ENCODE results near the gene ACVR1. TPM values are rescaled to one million over a fixed set of nuclear protein-coding genes. Genes with fewer than 3 reads are reported as not detected.

The ACVR1 gene
- total RNA-seq, 1 experiment from 2014 or later = 1.9 TPM

GRCh38 chr2:157805519-157805918 is 70.6 kb downstream of the ACVR1 start:
- no peak for DNase-seq (ENCODE audit: low spot score)
- in situ Hi-C loops (cut with HindIII; ENCODE audit: low sequenced_read_pairs) = no loop called here

GRCh38 chr2:157804355-157804754 is 71.8 kb downstream of the ACVR1 start:
- in situ Hi-C loops (cut with HindIII; ENCODE audit: low sequenced_read_pairs) = no loop called here

GRCh38 chr2:157803952-157804351 is 72.2 kb downstream of the ACVR1 start:
- in situ Hi-C loops (cut with HindIII; ENCODE audit: low sequenced_read_pairs) = no loop called here
- no peak for DNase-seq (ENCODE audit: low spot score)

More at GRCh38 chr2:157804355-157804754, 71.8 kb downstream of the ACVR1 start:
- DNase-seq (ENCODE audit: low spot score) = no peak

GRCh38 chr2:157803476-157803875 is 72.7 kb downstream of the ACVR1 start:
- in situ Hi-C loops (cut with HindIII; ENCODE audit: low sequenced_read_pairs) = no loop called here
- no peak for DNase-seq (ENCODE audit: low spot score)

- in situ Hi-C loops (cut with HindIII; ENCODE audit: low sequenced_read_pairs) = no loop called here
Observed at GRCh38 chr2:157800838-157801495, 75.2 kb downstream of the ACVR1 start.

GRCh38 chr2:157793053-157793612 is 83.0 kb downstream of the ACVR1 start:
- DNase-seq (ENCODE audit: low spot score) = no peak
- in situ Hi-C loops (cut with HindIII; ENCODE audit: low sequenced_read_pairs) = loop anchor here (25.0 kb wide), 1 partner anchor 219 kb away; no protein-coding TSS in a partner anchor

More at GRCh38 chr2:157800838-157801495, 75.2 kb downstream of the ACVR1 start:
- DNase-seq (ENCODE audit: low spot score) = no peak

GRCh38 chr2:157792335-157793052 is 83.6 kb downstream of the ACVR1 start:
- DNase-seq (ENCODE audit: low spot score) = no peak
- in situ Hi-C loops (cut with HindIII; ENCODE audit: low sequenced_read_pairs) = loop anchor here (25.0 kb wide), 1 partner anchor 220 kb away; no protein-coding TSS in a partner anchor

- in situ Hi-C loops (cut with HindIII; ENCODE audit: low sequenced_read_pairs) = loop anchor here (25.0 kb wide), 1 partner anchor 222 kb away; no protein-coding TSS in a partner anchor
- DNase-seq (ENCODE audit: low spot score) = no peak
Observed at GRCh38 chr2:157790780-157791179, 85.3 kb downstream of the ACVR1 start.

GRCh38 chr2:157789933-157790511 is 86.1 kb downstream of the ACVR1 start:
- DNase-seq (ENCODE audit: low spot score) = peak; percentile 68
- in situ Hi-C loops (cut with HindIII; ENCODE audit: low sequenced_read_pairs) = loop anchor here (25.0 kb wide), 1 partner anchor 222 kb away; no protein-coding TSS in a partner anchor

GRCh38 chr2:157789256-157789655 is 86.9 kb downstream of the ACVR1 start:
- in situ Hi-C loops (cut with HindIII; ENCODE audit: low sequenced_read_pairs) = loop anchor here (25.0 kb wide), 1 partner anchor 223 kb away; no protein-coding TSS in a partner anchor
- DNase-seq (ENCODE audit: low spot score) = peak; percentile 65

GRCh38 chr2:157788201-157788600 is 87.9 kb downstream of the ACVR1 start:
- DNase-seq (ENCODE audit: low spot score) = no peak
- in situ Hi-C loops (cut with HindIII; ENCODE audit: low sequenced_read_pairs) = loop anchor here (25.0 kb wide), 1 partner anchor 224 kb away; no protein-coding TSS in a partner anchor

- in situ Hi-C loops (cut with HindIII; ENCODE audit: low sequenced_read_pairs) = loop anchor here (25.0 kb wide), 1 partner anchor 225 kb away; no protein-coding TSS in a partner anchor
- DNase-seq (ENCODE audit: low spot score) = no peak
Observed at GRCh38 chr2:157787364-157787938, 88.7 kb downstream of the ACVR1 start.

- DNase-seq (ENCODE audit: low spot score) = peak; percentile 68
- in situ Hi-C loops (cut with HindIII; ENCODE audit: low sequenced_read_pairs) = loop anchor here (25.0 kb wide), 1 partner anchor 225 kb away; no protein-coding TSS in a partner anchor
Observed at GRCh38 chr2:157786663-157787363, 89.3 kb downstream of the ACVR1 start.

GRCh38 chr2:157785866-157786662 is 90.1 kb downstream of the ACVR1 start:
- in situ Hi-C loops (cut with HindIII; ENCODE audit: low sequenced_read_pairs) = loop anchor here (25.0 kb wide), 1 partner anchor 226 kb away; no protein-coding TSS in a partner anchor
- DNase-seq (ENCODE audit: low spot score) = no peak

- in situ Hi-C loops (cut with HindIII; ENCODE audit: low sequenced_read_pairs) = loop anchor here (25.0 kb wide), 1 partner anchor 227 kb away; no protein-coding TSS in a partner anchor
- DNase-seq (ENCODE audit: low spot score) = peak; percentile 55
Observed at GRCh38 chr2:157785200-157785599, 90.9 kb downstream of the ACVR1 start.

GRCh38 chr2:157784823-157785175 is 91.3 kb downstream of the ACVR1 start:
- no peak for DNase-seq (ENCODE audit: low spot score)
- in situ Hi-C loops (cut with HindIII; ENCODE audit: low sequenced_read_pairs) = loop anchor here (25.0 kb wide), 1 partner anchor 228 kb away; no protein-coding TSS in a partner anchor

GRCh38 chr2:157784169-157784822 is 91.8 kb downstream of the ACVR1 start:
- DNase-seq (ENCODE audit: low spot score) = peak; percentile 75

More at GRCh38 chr2:157784169-157784822, 91.8 kb downstream of the ACVR1 start:
- in situ Hi-C loops (cut with HindIII; ENCODE audit: low sequenced_read_pairs) = loop anchor here (25.0 kb wide), 1 partner anchor 228 kb away; no protein-coding TSS in a partner anchor
